ENCODE results near the gene TRIM40. TPM values are rescaled to one million over a fixed set of nuclear protein-coding genes. Genes with fewer than 3 reads are reported as not detected.
"Not testable (repeated sequence)": the region's sequence is repeated elsewhere in the genome, so short reads cannot be mapped to it uniquely, and the experiment has no call there.

The TRIM40 gene
- polyA plus RNA-seq, 1 donor from 2014 or later, result 0.10 TPM

- H3K9me3 Mint-ChIP-seq, result no peaks in the 10 kb centered on the region
- H3K4me1 Mint-ChIP-seq, result peaks cover 0 to 3% (median 1%) of the 10 kb centered on the region in 3 donors
- peaks cover 11% of the 10 kb centered on the region for H3K27me3 Mint-ChIP-seq
- H3K27ac Mint-ChIP-seq, result no peak overlapping the region
- H3K36me3 Mint-ChIP-seq, result peaks cover 2% of the 10 kb centered on the region
- peak overlapping the region in 1 of 4 donors; percentile 57 for H3K4me3 Mint-ChIP-seq
Measured at GRCh38 chr6:30160008-30160784, 24.3 kb downstream of the TRIM40 start.

DNA sequence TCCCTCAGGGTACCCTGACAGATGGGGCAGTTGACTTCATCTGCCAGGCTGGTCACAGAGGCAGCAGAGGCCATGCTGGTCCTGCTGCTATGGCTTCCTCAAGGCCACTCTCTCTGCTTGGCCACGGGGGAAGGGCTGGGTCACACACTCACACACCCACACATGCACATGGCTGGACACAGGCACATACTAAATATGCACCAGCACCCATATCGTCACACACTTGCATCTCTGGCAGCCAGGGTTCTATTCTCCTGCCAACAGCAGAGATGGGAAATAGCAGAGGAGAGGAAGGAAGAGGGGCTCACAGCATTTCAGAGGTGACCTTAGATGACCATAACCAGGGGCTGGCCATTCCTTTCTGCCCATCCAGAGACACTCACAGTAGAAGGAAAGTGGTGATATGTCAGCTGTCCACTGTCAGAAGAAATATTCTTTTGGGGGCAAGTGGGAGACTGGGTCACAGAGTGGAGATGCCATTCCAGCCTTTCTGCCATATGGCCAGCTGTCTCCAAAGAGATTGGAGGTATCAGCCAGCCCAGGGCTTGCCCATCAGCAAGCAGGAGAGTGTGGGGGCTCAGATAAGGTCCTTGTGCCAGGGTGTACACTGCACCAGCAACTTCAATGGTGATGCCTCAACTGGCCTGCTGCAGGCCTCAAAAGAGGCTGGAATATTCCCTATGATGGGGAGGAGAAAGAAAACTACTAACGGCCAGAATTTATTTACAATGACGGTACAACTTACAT lies 25.0 kb downstream of the TRIM40 start, which contains the start of gene TRIM10:
TRIM10 (minus strand) TSS at position 427 of the 747 bp plus-strand sequence; CDS start at position 74, 353 bp downstream.
- Mint-ChIP-seq H3K4me1 (peaks cover 0 to 3% (median 1%) of the 10 kb centered on the region in 3 donors), H3K4me3 (peak within 1 kb of the TSS in 1 of 4 donors; percentile 57), H3K9me3 (no peaks in the 10 kb centered on the region), H3K27ac (no peak within 1 kb of the TSS), H3K36me3 (peaks cover 2% of the 10 kb centered on the region), H3K27me3 (peaks cover 17% of the 10 kb centered on the region)

- Mint-ChIP-seq H3K27me3 (peaks cover 20% of the 10 kb centered on the region), H3K4me1 (peaks cover 1 to 6% (median 3%) of the 10 kb centered on the region in 3 donors), H3K27ac (no peak overlapping the region), H3K9me3 (no peaks in the 10 kb centered on the region), H3K4me3 (no peak overlapping the region), H3K36me3 (peaks cover 2% of the 10 kb centered on the region)
Measured at GRCh38 chr6:30162265-30163089, 26.5 kb downstream of the TRIM40 start.

GRCh38 chr6:30163090-30163917 lies 27.4 kb downstream of the TRIM40 start, which contains the start of gene TRIM15:
Gene TRIM15 (plus strand): TSS chr6:30163546. CDS start chr6:30163685, 139 bp downstream.
- Mint-ChIP-seq H3K4me3 (peak within 1 kb of the TSS in 1 of 4 donors; percentile 53), H3K36me3 (no peaks in the 10 kb centered on the region), H3K9me3 (no peaks in the 10 kb centered on the region), H3K27ac (no peak within 1 kb of the TSS), H3K27me3 (peaks cover 24% of the 10 kb centered on the region), H3K4me1 (peaks cover 0 to 6% (median 3%) of the 10 kb centered on the region in 3 donors)

GRCh38 chr6:30163918-30164654 lies 28.1 kb downstream of the TRIM40 start:
- Mint-ChIP-seq H3K9me3 (no peaks in the 10 kb centered on the region), H3K4me3 (no peak overlapping the region), H3K4me1 (peaks cover 0 to 6% (median 3%) of the 10 kb centered on the region in 3 donors), H3K36me3 (no peaks in the 10 kb centered on the region), H3K27me3 (peaks cover 32% of the 10 kb centered on the region), H3K27ac (no peak overlapping the region)

GRCh38 chr6:30164714-30165113 lies 28.8 kb downstream of the TRIM40 start:
- no peak overlapping the region for H3K4me3 Mint-ChIP-seq
- H3K4me1 Mint-ChIP-seq, result peaks cover 0 to 6% (median 3%) of the 10 kb centered on the region in 3 donors
- no peaks in the 10 kb centered on the region for H3K36me3 Mint-ChIP-seq
- H3K9me3 Mint-ChIP-seq, result no peaks in the 10 kb centered on the region
- peaks cover 37% of the 10 kb centered on the region for H3K27me3 Mint-ChIP-seq
- H3K27ac Mint-ChIP-seq, result peak overlapping the region in 1 of 3 donors; percentile 27

GRCh38 chr6:30165238-30165637 lies 29.3 kb downstream of the TRIM40 start:
- H3K27ac Mint-ChIP-seq, H3K9me3 Mint-ChIP-seq, H3K36me3 Mint-ChIP-seq, H3K4me1 Mint-ChIP-seq, H3K4me3 Mint-ChIP-seq: not testable (repeated sequence)
- peaks cover 42% of the 10 kb centered on the region for H3K27me3 Mint-ChIP-seq

GRCh38 chr6:30167101-30167500 lies 31.2 kb downstream of the TRIM40 start:
- Mint-ChIP-seq H3K36me3 (no peaks in the 10 kb centered on the region), H3K4me1 (peaks cover 2 to 10% (median 3%) of the 10 kb centered on the region in 3 donors), H3K4me3 (no peak overlapping the region), H3K27me3 (peaks cover 51% of the 10 kb centered on the region), H3K9me3 (no peaks in the 10 kb centered on the region), H3K27ac (no peak overlapping the region)

- H3K27ac Mint-ChIP-seq, result no peak overlapping the region
- no peaks in the 10 kb centered on the region for H3K9me3 Mint-ChIP-seq
- peaks cover 60% of the 10 kb centered on the region for H3K27me3 Mint-ChIP-seq
- H3K4me1 Mint-ChIP-seq, result peaks cover 0 to 10% (median 2%) of the 10 kb centered on the region in 3 donors
- no peak overlapping the region for H3K4me3 Mint-ChIP-seq
- no peaks in the 10 kb centered on the region for H3K36me3 Mint-ChIP-seq
Measured at GRCh38 chr6:30168741-30169140, 32.8 kb downstream of the TRIM40 start.

GRCh38 chr6:30169658-30170614 lies 34.0 kb downstream of the TRIM40 start:
- Mint-ChIP-seq H3K36me3 (no peaks in the 10 kb centered on the region), H3K9me3 (no peaks in the 10 kb centered on the region), H3K27ac (no peak overlapping the region), H3K4me1 (peaks cover 0 to 10% (median 2%) of the 10 kb centered on the region in 3 donors), H3K27me3 (peaks cover 62% of the 10 kb centered on the region), H3K4me3 (no peak overlapping the region)

DNA sequence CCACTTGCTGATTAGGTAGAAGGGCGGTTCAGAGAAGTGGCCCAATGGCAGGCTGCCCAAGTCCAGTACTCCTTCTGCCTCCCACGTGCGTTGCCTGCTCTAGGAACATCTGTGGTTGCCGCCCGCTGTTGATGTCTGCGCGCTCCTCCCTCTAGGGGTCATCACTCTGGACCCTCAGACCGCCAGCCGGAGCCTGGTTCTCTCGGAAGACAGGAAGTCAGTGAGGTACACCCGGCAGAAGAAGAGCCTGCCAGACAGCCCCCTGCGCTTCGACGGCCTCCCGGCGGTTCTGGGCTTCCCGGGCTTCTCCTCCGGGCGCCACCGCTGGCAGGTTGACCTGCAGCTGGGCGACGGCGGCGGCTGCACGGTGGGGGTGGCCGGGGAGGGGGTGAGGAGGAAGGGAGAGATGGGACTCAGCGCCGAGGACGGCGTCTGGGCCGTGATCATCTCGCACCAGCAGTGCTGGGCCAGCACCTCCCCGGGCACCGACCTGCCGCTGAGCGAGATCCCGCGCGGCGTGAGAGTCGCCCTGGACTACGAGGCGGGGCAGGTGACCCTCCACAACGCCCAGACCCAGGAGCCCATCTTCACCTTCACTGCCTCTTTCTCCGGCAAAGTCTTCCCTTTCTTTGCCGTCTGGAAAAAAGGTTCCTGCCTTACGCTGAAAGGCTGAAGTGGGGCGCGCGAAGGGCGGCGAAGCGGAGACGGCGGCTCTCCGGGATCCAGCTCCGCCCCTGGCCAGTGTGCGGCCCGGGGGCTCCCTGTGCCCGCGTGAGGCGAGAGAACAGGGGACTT lies 35.9 kb downstream of the TRIM40 start:
- H3K27me3 Mint-ChIP-seq, result peaks cover 57% of the 10 kb centered on the region
- peak overlapping the region in 3 of 4 donors; percentile 13 to 71 (median 42) for H3K4me3 Mint-ChIP-seq
- H3K36me3 Mint-ChIP-seq, result no peaks in the 10 kb centered on the region
- no peaks in the 10 kb centered on the region for H3K9me3 Mint-ChIP-seq
- H3K27ac Mint-ChIP-seq, result no peak overlapping the region
- peaks cover 0 to 9% (median 2%) of the 10 kb centered on the region in 3 donors for H3K4me1 Mint-ChIP-seq

GRCh38 chr6:30172681-30173080 lies 36.7 kb downstream of the TRIM40 start:
- H3K9me3 Mint-ChIP-seq, result no peaks in the 10 kb centered on the region
- H3K27ac Mint-ChIP-seq, result no peak overlapping the region
- no peaks in the 10 kb centered on the region for H3K36me3 Mint-ChIP-seq
- H3K4me1 Mint-ChIP-seq, result peaks cover 0 to 4% (median 2%) of the 10 kb centered on the region in 3 donors
- H3K4me3 Mint-ChIP-seq, result no peak overlapping the region
- H3K27me3 Mint-ChIP-seq, result peaks cover 55% of the 10 kb centered on the region
